Measurements from ENCODE around the gene NXN.
A peak's percentile ranks its signal among the peaks of the same experiment; 100 is the strongest.
"Not testable (repeated sequence)": the region's sequence is repeated elsewhere in the genome, so short reads cannot be mapped to it uniquely, and the experiment has no call there.

Gene NXN

DNA sequence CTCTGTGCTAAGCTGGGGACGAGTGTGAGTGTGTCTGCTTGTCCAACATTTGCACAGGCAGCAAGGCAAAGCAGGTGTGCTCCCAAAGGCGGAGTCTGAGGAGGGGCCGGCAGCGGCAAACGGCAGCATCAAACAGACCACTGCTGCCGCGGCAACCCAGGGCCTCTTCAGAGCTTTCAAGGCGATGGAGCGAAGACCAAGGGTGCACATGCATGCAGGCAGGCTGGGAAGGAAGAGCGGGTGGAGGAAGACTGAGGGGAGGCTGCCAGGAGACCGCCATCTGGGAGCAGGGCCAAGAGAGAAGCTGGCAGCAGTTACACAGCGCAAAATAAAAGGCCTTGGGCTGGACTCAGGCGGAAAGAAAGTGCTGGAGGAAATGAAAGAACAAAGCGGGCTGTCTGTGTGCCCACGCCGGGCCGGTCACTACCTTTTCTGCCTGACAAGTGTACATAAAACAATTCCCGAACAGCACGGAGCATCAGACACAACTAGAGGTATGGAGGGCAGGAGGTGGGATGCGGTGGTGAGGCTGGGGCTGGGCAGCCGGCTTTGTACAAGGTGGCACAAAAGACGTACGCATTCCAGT, 25.9 kb upstream of the NXN start:
- DNase-seq, result peak in 1 of 2 experiments; percentile 11

- DNase-seq, result no peak
Measured at GRCh38 chr17:1004769-1005295, 25.3 kb upstream of the NXN start.

- no peak for DNase-seq
Measured at GRCh38 chr17:1003972-1004768, 24.6 kb upstream of the NXN start.

DNA sequence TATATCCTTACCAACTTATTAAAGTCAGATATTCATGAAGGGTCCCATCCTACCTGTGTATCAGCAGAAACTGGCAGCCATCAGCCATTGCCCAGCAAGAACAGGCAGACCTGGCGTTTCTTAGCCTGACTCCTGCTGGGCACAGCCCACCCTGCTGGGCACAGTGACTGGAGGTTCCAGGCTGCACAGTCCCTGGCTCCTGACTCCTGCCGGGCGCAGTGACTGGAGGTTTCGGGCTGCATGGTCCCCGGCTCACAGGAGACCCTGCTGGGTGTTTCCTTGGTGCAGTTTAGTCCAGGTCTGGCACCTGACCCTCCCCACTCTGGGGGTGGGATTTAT, 24.0 kb upstream of the NXN start:
- no peak for DNase-seq

DNA sequence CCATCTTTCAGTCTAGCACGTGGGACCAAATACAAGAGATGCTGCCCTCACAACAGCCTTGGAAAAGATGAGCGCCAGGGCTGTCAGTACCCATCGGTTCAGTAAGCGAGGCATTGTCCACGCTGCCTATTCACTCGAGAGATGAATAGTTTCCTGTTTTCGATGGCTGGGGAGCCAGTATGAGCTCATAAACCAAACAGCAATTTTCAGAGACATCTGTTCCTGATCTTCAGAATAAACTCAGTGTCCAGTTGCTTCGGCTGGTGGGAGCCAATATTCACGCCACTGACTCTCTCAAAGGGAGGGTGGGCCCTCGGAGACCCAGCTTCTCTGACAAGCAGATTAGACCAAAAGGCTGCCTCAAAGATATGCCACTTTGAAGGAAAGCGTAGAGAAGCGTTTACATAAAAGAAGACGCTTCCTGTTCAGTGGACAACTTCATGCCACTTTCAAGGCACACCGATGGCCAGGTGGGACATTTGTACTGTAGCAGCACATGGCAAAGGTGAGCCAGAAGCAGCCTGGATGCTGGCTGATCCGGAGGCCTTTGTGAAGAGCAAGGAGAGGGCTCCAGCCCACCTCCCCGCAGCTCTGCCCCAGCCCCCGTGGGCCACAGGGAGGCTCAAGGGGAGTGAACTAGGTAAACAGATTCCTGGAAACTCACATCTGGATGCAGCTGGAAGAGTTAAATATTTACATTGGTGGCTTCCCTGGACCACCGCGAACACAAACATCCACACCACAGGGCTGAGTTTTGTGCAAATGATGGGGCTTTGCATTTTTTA, 23.4 kb upstream of the NXN start:
- no peak for DNase-seq

DNA sequence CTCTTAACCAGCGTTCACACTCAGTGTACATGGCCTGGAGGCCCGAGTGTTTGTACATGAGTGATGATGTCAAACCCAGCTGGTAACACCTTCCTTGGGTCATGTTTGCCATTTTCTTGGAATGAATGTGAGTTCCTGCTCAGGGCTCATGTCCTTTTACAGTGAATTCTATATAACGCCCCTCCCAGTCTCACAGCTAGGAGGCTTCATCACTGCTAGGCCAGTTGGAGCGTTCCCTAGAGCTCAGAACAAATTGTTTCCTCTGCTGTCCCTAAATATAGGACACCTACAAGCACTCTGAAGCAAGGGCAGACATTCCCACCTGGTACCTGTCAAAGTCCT, 22.8 kb upstream of the NXN start:
- DNase-seq, result no peak

- DNase-seq, result no peak
Measured at GRCh38 chr17:1001640-1002411, 22.2 kb upstream of the NXN start.

- no peak for DNase-seq
Measured at GRCh38 chr17:1000597-1001461, 21.3 kb upstream of the NXN start.

DNA sequence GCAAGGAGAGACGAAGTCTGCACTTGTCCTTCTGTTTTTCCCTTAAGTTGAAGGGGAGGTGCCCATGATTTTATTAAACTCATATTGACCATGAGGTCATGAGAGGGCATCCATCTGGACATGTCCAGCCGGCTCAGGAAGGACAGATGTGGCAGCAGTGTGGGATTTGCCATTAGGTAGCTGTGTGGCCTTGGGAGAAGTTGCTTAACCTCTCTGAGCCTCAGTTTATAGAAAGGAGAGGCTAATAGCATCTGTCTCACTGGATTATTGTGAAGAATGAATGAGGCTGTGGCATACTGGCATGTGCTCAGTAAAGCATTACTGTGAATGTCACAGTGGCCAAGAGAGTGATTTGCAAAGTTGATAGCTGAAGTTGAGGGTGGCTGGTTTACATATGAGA, 18.5 kb upstream of the NXN start:
- DNase-seq, result no peak

DNA sequence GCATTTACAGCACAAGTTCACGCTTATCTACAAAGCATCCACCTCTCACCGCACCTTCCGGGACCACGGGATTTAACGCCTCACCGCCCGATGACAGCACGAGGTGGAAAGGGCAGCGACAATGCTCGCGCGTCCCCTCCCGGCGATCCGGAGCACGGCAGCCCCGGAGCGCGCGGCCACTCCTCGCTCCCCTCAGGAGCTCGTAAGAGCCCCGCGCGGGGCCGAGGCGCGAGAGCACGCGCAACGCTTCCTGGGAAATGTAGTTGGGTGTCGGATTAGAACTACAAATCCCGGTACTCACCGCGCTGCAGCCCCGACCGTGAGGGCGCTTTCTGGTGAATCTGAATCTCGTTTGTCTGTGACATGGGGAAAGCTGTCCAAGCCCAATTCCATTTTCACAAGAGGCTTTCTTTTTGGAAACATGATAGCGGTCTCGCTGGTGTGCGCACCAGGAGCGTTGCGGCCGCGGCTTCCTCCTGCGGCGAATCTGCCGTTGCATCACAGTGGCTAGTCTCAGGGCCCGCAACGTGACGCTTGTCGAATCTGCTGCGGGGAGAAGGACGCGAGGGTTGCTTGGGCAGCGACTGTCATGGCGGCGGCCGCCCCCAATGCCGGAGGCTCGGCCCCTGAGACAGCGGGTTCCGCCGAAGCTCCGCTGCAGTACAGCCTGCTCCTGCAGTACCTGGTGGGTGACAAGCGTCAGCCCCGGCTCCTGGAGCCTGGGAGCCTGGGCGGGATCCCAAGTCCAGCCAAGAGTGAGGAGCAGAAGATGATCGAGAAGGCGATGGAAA, 17.2 kb upstream of the NXN start, which contains the start of gene TIMM22:
Gene TIMM22 (plus strand): TSS at position 576 of the 791 bp plus-strand sequence. CDS start 14 bp downstream, at position 590.
- DNase-seq, result peak; percentile 93 to 96

DNA sequence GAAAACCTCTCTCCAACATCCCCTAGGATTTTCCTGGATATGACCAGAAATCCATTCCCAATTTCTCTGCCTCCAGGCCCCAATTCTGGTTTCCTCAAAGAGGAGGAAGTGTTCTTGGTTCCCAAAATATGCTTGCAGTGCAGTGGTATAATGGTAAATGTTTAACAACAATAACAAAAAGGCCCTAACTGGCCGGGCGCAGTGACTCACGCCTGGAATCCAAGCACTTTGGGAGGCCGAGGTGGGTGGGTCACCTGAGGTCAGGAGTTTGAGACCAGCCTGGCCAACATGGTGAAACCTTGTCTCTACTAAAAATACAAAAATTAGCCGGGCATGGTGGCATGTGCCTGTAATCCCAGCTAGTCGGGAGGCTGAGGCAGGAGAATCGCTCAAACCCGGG, 15.7 kb upstream of the NXN start:
- DNase-seq, result not testable (repeated sequence)

DNA sequence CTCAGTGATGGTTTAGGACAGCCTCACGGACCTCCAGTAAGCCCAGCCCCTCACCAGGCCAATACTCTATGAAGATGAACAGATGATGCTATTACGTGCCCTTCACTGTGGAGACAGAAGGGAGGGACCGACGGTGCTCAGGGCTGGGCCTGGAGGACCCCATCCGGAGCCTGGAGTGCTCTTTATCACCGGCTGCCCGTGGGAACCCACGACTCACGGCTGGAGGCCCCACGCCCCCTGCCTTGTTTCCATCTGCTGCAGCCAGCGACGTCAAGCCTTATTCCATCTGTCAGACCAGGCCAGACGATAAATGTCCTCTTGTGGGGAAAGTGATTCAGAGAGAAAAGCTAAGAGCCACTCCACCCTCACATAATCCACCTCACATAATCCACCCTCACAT, 13.4 kb upstream of the NXN start:
- DNase-seq, result no peak

GRCh38 chr17:988561-988960, 9.0 kb upstream of the NXN start:
- no peak for DNase-seq

GRCh38 chr17:987931-988330, 8.4 kb upstream of the NXN start:
- DNase-seq, result no peak

DNA sequence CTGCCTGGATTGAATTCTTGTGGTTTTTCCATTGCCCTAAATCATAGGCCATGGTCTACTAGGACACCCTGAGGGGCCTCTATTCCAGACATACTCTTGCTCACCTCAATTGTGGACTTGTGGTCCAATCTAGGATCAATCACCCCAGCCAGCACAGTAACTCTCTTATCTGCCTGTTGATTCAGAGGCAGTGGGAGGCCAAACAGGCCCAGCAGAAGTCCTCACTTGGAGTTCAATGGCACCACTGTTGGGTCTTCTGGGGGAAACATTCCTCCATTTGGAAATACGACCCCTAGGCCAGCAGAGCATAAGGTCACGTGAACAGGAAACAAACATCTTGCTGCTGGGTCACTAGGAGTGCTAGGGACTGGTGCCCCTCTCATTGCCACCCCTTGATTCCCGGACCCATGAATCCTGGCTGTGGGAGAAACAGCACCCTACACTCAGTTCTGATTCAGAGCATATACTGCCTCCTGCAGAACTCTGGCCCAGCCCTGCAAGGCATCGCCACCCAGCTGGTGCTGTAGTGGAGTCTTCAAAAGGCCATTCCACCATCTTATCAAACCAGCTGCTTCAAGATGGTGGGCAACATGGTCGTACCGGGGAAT, 6.8 kb upstream of the NXN start:
- no peak for DNase-seq

DNA sequence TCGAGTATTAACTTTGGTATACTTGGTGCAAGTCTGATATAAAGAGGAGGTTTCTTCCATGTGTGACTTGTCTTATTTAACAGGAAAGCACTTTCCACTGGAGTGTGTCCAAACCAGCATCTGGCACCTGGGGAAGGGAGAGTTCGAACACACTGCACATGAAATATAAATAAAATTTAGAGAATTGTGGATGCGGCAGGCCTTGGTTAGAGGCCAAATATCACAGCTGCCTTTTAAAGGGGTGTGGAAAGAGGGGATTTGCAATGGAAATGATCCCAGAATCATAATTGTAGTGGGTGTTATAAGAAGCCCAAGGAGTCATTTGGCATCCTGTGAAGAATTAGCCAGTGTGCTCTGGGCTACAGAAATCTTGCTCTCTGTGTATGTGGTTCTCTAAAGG, 4.3 kb upstream of the NXN start:
- no peak for DNase-seq

DNA sequence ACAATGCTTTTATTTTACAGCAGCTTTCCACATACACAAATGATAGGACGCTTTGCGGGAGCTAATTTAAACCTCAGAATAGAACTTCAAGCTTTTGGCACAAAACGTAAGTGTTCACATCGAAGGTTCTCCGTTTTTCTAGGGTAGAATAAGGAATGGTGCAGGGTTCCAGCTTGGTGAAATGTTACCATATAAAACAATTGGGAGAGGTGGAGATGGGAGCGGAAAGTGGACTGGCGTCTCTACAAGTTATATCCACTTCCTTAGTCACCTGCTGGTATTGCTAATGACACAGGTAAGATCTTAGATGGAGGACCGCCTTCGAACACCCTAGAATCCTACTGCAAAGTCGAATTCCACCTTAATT, 1.7 kb upstream of the NXN start:
- no peak for DNase-seq

DNA sequence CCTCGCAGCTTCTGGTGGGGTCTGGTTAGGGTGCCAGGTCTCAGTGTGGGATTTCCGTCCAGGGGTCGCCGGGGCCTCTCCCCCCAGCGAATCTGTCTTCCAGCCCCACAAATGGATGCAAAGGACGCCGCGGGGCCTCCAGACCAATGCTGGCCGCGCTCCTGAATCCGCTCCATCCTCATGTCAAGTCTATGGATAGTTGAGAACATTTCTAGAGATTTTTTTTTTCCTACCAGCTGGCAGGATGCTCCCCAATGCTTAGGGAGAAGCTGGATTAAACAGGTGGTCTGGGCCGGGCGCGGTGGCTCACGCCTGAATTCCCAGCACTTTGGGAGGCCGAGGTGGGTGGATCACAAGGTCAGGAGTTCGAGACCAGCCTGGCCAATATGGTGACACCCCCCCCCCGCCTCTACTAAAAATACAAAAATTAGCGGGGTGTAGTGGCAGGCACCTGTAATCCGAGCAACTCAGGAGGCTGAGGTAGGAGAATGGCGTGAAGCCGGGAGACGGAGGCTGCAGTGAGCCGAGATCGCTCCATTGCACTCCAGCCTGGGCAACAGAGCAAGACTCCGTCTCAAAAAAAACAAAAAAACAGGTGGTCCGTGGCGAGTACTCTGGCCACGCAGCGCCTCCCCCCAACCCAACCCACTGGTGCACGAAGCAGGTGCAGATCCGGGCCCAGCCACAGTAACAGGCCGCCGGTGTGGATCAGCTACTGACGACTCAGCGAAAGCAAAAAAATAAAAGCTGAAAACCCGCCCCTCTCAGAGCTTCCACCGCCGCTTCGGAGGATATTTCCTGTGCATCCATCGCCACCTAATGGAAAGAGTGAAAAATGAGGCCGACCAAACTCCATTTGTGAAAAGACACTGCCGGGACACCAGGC, 1.1 kb upstream of the NXN start:
- peak; percentile 71 to 88 for DNase-seq

DNA sequence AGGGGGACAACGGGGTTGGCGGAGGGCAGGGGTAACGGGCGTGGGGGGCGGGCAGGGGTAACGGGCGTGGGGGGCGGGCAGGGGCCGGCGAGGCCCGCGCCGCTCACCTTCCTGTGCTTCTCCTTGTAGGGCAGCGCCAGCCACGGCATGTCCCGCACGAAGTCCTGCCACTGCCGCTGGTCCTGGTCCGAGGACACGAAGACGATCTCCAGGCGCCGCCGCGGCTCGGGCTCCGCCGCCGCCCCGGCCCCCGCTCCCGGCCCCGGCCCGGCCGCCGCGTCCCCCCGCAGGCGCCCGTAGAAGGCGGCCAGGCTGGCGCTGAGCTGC, 401 bp downstream of the NXN start:
- no peak for DNase-seq

All from NCI-H526 (cell line).